Fibroblast of peridontal ligament (primary cell): ENCODE results near the gene ARL14.
A peak's percentile ranks its signal among the peaks of the same experiment; 100 is the strongest.

Source experiments
- DNase-seq: peaks from one replicate; pipeline ENCODE4 v3.0.0-alpha.2; 2010; ENCODE audit errors: extremely low read depth

Gene ARL14

DNA sequence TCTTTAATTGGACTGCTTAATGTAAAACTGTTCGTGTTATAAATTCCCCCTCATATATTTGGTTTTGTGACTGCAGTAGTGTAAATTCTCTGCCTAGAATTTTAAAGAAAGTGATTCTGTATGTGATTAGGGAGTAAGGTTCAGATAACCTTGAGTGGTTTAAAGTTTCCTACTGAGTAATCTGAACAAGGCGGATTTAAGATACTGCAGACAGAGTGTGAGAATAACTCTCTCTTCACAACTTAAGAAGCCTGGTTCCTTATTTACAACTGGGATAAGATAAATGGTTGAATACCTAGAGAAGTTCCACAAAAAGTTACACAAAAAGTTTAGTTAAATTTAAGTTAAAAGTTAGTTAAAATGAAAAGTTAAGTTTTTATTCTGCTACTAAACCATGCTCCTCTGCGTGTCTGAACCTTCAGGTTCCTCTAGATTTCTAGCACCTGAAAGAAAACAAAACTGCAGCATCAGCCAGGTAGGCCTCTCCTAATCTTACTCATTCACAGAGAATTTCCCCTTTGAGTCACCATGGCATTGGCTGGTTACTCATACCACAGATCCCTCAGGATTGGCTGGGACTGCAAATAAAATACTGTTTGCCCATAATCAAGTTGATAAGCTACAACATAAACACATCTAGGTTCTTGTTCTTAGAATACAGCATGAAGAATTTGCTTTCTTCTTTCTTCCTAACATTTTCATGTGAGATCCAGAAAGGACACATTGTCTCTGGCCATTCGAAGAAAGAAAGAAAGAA lies at the start of gene ARL14:
ARL14 (plus strand) TSS at position 614 of the 757 bp plus-strand sequence. CDS start 187 bp downstream, outside the sequence.
- peak; percentile 33 for DNase-seq

DNA sequence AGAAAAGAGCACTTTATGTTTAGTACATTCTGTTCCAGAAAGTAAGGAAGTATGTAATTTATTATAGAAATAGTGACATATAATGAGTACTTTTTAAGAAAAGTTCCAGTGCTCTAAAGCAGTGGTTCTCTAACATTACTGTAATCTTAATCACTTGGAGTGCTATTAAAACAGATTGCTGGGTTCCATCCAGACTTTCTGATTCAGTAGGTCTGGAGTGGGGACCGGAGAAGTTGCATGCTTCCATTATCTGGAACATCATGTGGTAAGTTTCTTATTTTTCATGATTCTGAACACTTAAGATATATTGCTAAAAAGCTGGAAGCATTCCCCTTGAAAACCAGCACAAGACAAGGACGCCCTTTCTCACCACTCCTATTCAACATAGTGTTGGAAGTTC lies 47.5 kb upstream of the ARL14 start:
- no peak for DNase-seq

DNA sequence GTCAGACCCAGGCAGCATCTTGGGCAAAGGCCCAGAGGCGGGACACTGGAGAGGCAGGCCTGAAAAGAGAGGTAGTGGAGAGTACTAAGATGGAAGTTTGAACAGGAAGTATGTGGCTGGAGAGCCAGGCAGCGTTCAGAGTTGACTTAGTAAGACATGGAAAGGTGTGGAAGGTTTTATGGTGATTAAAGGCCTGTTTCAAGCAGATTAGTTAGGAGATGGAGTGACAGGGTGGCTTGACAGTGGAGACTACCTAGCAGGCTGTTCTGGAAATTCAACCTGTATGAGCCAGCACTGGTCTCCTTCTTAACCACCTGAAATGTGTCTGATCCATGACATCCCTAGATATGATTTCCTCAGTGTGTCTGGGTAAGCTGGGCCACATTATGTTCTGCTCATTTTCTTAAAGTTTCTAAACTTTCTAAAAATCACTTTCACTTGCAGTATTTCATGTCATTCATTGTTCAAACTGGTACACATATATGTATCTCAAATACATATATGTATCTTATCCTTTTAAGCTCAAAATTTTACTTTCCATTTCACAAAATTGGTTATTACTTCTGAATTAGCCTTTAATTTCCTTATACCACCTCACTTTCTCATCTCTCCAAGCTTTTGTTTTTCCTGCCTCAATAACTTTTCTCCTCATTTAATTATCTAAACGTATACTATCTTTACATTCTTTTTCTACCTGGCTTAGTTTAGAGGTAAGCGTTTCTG lies 43.4 kb upstream of the ARL14 start:
- no peak for DNase-seq

DNA sequence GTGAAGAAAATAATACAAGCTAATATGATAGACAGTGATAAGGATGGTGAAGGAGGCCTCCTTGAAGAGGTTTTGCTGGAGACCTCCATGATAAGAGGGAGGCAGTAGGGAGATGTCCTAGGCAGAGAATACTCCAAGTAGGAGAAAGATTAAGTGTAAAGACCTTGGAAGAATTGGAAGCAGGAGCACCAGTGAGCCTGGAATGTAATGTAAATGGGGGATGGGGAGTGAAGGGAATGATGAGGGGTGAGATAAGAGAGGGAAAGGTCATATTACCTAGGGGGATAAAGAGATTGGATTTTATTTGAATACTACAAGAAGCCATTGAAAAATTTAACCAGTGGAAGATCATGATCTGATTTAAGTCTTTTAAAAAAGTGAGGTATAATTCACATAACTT lies 41.7 kb upstream of the ARL14 start:
- no peak for DNase-seq

- DNase-seq = no peak
These were observed 39.9 kb upstream of the ARL14 start for GRCh38 chr3:160637086-160637485.

DNA sequence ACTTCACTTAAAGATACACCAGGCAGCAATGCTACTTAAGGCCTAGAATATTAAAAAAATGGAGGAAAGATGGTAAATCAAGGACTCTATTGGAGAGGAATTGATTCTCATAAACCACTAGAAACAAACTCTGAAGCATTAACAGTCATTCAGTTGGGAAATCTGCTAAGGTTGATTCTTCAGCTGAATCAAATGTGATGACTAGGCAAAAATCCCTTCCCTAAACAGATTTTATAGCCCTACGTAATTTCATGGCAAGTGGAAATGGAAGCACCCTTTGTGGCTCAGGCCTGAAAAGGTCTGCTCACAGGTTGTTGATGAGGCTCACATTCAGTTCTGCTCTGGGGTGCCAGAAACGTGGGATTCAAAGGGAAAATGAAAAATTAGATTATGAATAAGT lies 38.8 kb upstream of the ARL14 start:
- no peak for DNase-seq

DNA sequence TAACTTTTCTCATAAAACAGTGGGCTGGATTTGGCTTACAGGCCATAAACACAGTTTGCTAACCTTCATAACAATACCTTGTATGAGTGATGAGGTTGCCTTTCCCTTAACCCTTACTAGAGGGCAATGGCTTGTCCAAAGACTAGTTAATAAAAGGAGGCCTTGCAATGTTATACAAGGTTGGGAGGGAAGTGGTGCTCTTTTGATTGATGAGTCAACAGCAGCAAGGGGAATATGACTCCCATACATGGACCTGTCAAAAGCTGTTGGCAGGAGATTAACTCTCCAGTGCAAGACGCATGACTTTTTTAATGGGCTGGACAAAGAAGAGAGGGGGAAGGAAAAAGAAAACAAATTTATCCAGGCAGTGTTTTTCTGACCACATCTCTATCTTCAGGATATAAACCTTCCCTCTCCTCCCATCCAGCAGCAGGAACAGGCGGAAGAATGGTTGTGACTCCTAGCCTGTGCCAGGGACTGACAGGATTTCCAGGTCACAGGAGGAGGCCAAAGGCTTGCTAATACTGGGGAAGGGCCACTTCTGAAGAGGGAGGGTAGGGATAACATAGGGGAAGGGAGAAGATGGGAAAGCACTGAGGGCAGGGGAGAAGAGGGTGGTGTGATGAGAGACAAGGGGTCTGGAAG lies 35.2 kb upstream of the ARL14 start:
- peak; percentile 68 for DNase-seq

GRCh38 chr3:160643994-160644393 lies 33.0 kb upstream of the ARL14 start:
- DNase-seq = no peak

DNA sequence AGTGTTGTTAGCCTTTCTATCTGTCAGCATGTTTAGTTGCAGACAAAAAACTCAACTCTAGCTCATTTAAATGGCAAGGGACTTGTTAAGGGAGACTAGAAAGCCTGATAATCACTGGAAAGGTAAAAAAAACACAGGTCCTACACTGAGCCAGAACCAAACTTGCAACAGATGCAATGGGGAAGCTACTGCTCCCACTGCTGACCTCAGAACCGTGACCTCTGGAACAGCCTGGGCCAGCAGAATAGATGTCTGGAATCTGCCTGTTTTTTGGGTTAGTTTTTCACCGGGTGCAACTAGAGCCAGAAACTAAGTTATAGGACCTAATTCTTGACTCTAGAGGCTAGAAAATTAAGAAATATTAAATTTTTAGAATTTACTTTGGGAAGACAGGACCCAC lies 32.5 kb upstream of the ARL14 start:
- DNase-seq = no peak

GRCh38 chr3:160648701-160649100 lies 28.3 kb upstream of the ARL14 start:
- no peak for DNase-seq

GRCh38 chr3:160649596-160649995 lies 27.4 kb upstream of the ARL14 start:
- no peak for DNase-seq

DNA sequence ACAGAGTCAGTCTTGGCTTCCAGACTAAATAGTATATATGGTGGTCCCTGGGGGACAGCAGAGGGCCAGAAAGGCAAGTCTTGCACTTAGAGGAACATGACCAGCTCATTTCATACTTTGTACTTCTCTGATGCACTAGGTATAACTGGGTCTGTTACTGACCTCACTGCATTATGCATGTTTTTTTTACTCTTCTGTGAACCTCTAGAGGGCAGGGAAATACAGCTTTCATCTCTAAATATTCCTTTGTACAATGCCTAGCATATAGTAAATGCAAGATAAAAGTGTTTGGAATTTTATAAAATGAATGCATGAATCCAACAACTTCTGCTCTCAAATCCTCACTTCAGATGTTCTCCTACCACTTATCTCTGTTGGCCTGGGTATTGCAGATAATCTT lies 23.4 kb upstream of the ARL14 start:
- DNase-seq = no peak

GRCh38 chr3:160660902-160661301 lies 16.1 kb upstream of the ARL14 start:
- DNase-seq = no peak

GRCh38 chr3:160661660-160662059 lies 15.3 kb upstream of the ARL14 start:
- DNase-seq = no peak

DNA sequence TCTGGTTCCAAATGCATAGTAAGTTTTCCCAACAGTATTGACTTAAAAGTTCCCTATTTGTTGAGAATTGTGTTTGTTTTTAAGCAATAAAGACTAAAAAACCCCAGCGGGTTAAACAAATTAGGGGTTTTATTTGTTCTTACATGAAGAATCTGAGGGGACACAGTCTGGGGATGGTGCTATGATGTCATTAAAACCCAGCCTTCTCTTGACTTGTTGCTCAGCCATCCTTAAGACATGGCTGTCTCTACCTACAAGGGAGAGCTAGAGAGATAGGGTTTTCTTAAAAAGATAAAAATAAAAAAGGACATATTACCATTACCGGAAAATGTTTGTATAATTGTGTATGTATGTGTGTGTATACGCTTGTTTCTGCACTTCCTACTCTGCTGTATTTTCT lies 11.7 kb upstream of the ARL14 start:
- no peak for DNase-seq

GRCh38 chr3:160665784-160666526 lies 11.0 kb upstream of the ARL14 start:
- peak; percentile 85 for DNase-seq

DNA sequence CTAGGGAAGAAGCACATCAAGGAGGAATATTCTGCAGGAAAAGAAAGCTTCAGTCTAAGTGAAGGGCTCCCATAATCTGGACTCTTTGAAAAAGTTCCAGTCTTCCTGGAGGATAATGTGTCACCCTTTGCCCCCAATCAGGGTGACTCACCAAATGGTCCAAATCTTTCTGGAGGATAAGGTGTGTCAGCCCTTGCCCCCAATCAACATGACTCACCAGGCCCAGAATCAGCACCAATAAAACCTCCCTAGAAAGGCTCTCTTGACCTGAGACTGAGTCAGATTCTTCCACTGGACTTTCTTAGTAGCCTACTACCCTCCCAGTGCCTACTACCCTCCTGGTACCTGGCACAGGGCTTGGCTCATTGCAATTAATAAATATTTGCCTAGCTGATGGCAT lies 9.5 kb upstream of the ARL14 start:
- peak; percentile 44 for DNase-seq

GRCh38 chr3:160668454-160668853 lies 8.5 kb upstream of the ARL14 start:
- no peak for DNase-seq

GRCh38 chr3:160671231-160671630 lies 5.7 kb upstream of the ARL14 start:
- no peak for DNase-seq

GRCh38 chr3:160671995-160672394 lies 5.0 kb upstream of the ARL14 start:
- DNase-seq = no peak

DNA sequence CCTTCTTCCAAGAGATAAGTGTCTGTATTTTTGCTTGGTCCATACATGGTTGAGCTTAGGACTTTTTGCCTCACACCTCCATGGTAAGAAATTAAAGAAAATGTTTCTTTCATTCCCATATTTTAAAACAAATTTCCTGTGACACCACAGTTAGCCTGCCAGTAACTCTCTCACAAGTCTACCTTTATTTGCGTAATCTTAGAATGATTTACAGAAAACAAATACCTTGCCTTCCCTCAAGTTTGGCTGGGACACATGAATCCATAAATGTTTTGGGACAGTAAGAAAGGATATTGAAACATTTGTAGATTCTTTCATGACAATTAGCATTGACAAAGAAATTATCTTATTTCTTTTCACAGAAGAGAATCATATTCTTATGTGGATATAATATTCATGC lies 3.8 kb upstream of the ARL14 start:
- no peak for DNase-seq

GRCh38 chr3:160675566-160676124 lies 1.3 kb upstream of the ARL14 start:
- DNase-seq = no peak
